Neural cell (in vitro differentiated cells): ENCODE data around the gene ZNF35. TPM values are rescaled to one million over a fixed set of nuclear protein-coding genes. Genes with fewer than 3 reads are reported as not detected.

ENCODE experiments used
- H2AFZ ChIP-seq: fragments of 200-600, 300-800 bp; sonication (generic), shearing (Covaris generic); 2 replicates; pipeline ENCODE4 v1.6.0; 2014; ENCODE audit warnings: low read depth, mild to moderate bottlenecking, antibody characterized with exemption, low read length, moderate library complexity
- H3F3A ChIP-seq: fragments of 200-600 bp; shearing (Covaris generic); 2 replicates; pipeline ENCODE4 v1.6.1; 2016; ENCODE audit warnings: mild to moderate bottlenecking, moderate library complexity, mixed read lengths, antibody characterized with exemption, low read length; ENCODE audit not compliant: insufficient read depth, poor library complexity, severe bottlenecking
- H3K27ac ChIP-seq: fragments of 200-600, 300-800 bp; sonication (generic), shearing (Covaris generic); 2 replicates; pipeline ENCODE4 v1.5.1; 2014; ENCODE audit warnings: mild to moderate bottlenecking, low read length, moderate library complexity
- H3K27me3 ChIP-seq: fragments of 300-800, 200-600 bp; sonication (generic), shearing (Covaris generic); 2 replicates; pipeline ENCODE4 v1.6.0; 2014; ENCODE audit warnings: mild to moderate bottlenecking, low read depth, low read length, moderate library complexity; ENCODE audit not compliant: insufficient read depth
- H3K36me3 ChIP-seq: fragments of 300-800, 200-600 bp; sonication (generic), shearing (Covaris generic); 2 replicates; pipeline ENCODE4 v1.5.1; 2014; ENCODE audit warnings: mild to moderate bottlenecking, antibody characterized with exemption, low read length, moderate library complexity; ENCODE audit not compliant: insufficient read depth
- H3K4me2 ChIP-seq: fragments of 300-800, 200-600 bp; sonication (generic), shearing (Covaris generic); 2 replicates; pipeline ENCODE4 v1.6.0; 2014; ENCODE audit warnings: mild to moderate bottlenecking, low read length
- H3K4me3 ChIP-seq: fragments of 300-800, 200-600 bp; sonication (generic), shearing (Covaris generic); 2 replicates; pipeline ENCODE4 v1.5.1; 2014; ENCODE audit warnings: mild to moderate bottlenecking, low read length, moderate library complexity
- H3K79me2 ChIP-seq: fragments of 200-600 bp; shearing (Covaris generic); replicated peaks from 2 replicates; pipeline ENCODE4 v1.6.0; 2014; ENCODE audit warnings: mild to moderate bottlenecking, low read length, moderate library complexity; ENCODE audit not compliant: insufficient read depth
- H3K9ac ChIP-seq: fragments of 300-800, 200-600 bp; sonication (generic), shearing (Covaris generic); 2 replicates; pipeline ENCODE4 v1.6.1; 2016; ENCODE audit warnings: mild to moderate bottlenecking, low read length, mixed read lengths
- H3K9me2 ChIP-seq: fragments of 200-600 bp; shearing (Covaris generic); 2 replicates; pipeline ENCODE4 v1.6.1; 2016; ENCODE audit warnings: mild to moderate bottlenecking, low read length, mixed read lengths; ENCODE audit not compliant: insufficient read depth
- H3K9me3 ChIP-seq: fragments of 200-600, 300-800 bp; sonication (generic), shearing (Covaris generic); 2 replicates; pipeline ENCODE4 v1.6.1; 2016; ENCODE audit warnings: mild to moderate bottlenecking, mixed run types, low read length, moderate library complexity, mixed read lengths
- H4K20me1 ChIP-seq: fragments of 200-600 bp; shearing (Covaris generic); 2 replicates; pipeline ENCODE4 v1.6.1; 2016; ENCODE audit warnings: mild to moderate bottlenecking, mixed run types; ENCODE audit not compliant: insufficient read depth
- CTCF ChIP-seq: fragments of 450-650 bp; IDR thresholded peaks from 2 replicates; pipeline ENCODE4 v1.5.1; 2014; ENCODE audit warnings: antibody characterized with exemption, mild to moderate bottlenecking, moderate library complexity; ENCODE audit not compliant: poor library complexity, severe bottlenecking
- EP300 ChIP-seq: fragments of 450-650 bp; conservative IDR thresholded peaks from 2 replicates; pipeline ENCODE4 v1.6.1; 2014; ENCODE audit warnings: antibody characterized with exemption, mild to moderate bottlenecking, moderate library complexity; ENCODE audit not compliant: poor library complexity, severe bottlenecking
- EZH2 ChIP-seq: fragments of 200-600, 300-800 bp; shearing (Covaris generic), sonication (generic); IDR thresholded peaks from 2 replicates; pipeline ENCODE4 v1.6.1; 2014; ENCODE audit warnings: antibody characterized with exemption, low read length, borderline replicate concordance, mild to moderate bottlenecking; ENCODE audit not compliant: insufficient read depth, poor library complexity, severe bottlenecking
- MXI1 ChIP-seq: fragments of 450-650 bp; conservative IDR thresholded peaks from 2 replicates; pipeline ENCODE4 v1.6.1; 2014; ENCODE audit warnings: antibody characterized with exemption, mild to moderate bottlenecking; ENCODE audit not compliant: poor library complexity, severe bottlenecking
- POLR2AphosphoS5 ChIP-seq: IDR thresholded peaks from 2 replicates; pipeline ENCODE4 v1.6.1; 2012
- RAD21 ChIP-seq: fragments of 450-650 bp; conservative IDR thresholded peaks from 2 replicates; pipeline ENCODE4 v1.6.1; 2014; ENCODE audit warnings: antibody characterized with exemption, mild to moderate bottlenecking, moderate library complexity
- SMC3 ChIP-seq: fragments of 450-650 bp; conservative IDR thresholded peaks from 2 replicates; pipeline ENCODE4 v1.6.1; 2014; ENCODE audit warnings: antibody characterized with exemption, mild to moderate bottlenecking, moderate library complexity; ENCODE audit not compliant: poor library complexity
- TAF1 ChIP-seq: IDR thresholded peaks from 2 replicates; pipeline ENCODE4 v1.6.1; 2012; ENCODE audit warnings: low read depth
- polyA minus RNA-seq: library from RNA; depleted of rRNA, polyadenylated mRNA; stranded (reverse); fragments of >200 nt; gene quantifications from 2 replicates; pipeline ENCODE4 v1.2.3, GENCODE V29; 2014
- polyA plus RNA-seq: library from polyadenylated mRNA; depleted of rRNA; stranded (reverse); fragments of >200 nt; gene quantifications from 2 replicates; pipeline ENCODE4 v1.2.3, GENCODE V29; 2014
- TF ChIP-seq, protein P1 (sequence below): IDR thresholded peaks from 2 replicates; pipeline ENCODE4 v1.6.1; 2012; ENCODE audit warnings: borderline replicate concordance

Gene ZNF35
- polyA plus RNA-seq (10.3 and 14.9 TPM in 2 replicates), polyA minus RNA-seq (60.9 and 86.5 TPM in 2 replicates)

DNA sequence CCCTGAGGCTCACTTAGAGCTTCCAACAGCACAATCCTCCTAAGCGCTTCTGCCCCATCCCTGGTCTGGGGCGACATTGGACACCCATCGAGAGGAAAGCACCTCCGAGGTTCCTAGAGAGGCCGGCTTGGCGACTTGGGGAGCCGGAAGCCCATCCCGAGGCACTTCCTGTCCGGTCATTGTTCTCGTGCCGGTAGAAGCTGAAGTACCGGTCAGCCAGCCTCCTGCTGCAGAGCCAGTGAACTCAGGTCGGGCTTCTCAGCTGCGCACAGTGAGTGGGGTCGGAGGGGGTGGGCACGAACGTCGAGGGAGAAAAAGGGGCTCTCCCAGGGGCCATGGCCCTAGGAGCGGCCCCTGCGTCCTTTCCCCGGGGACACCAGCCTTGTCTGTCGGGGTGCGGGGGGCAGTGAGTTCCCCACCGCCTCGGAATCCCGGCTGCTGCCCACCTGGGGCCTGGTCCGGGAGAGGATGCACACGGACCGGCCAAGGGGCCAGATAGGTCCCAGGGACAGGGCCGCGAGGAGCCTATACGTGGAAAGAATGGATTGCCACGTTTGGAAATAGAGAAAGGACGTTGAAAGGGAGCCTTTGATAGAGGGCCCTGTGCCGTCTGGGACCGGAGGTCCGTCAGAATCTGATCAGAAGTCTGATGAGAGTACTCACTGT lies at the start of gene ZNF35:
TSS of gene ZNF35 (plus strand) at position 169 of the 666 bp plus-strand sequence. CDS start 2,336 bp downstream, outside the sequence.
- Histone ChIP-seq H2AFZ (peak within 1 kb of the TSS; percentile 71), H4K20me1 (no peaks in the 10 kb centered on the region), H3K9me3 (no peaks in the 10 kb centered on the region), H3K36me3 (peaks cover 20% of the 10 kb centered on the region), H3K9me2 (no peaks in the 10 kb centered on the region), H3K27me3 (no peaks in the 10 kb centered on the region), H3K79me2 (peaks cover 33% of the 10 kb centered on the region), H3K9ac (peak within 1 kb of the TSS; percentile 89), H3F3A (no peaks in the 10 kb centered on the region), H3K4me2 (peak within 1 kb of the TSS; percentile 98), H3K27ac (peak within 1 kb of the TSS; percentile 77), H3K4me3 (peak within 1 kb of the TSS; percentile 86)
- TF ChIP-seq TAF1 (no peak), EZH2 (no peak), POLR2AphosphoS5 (peak; percentile 74), MXI1 (peak; percentile 68), SMC3 (peak; percentile 29), EP300 (no peak), CTCF (no peak), RAD21 (no peak)
- TF ChIP-seq, protein P1, sequence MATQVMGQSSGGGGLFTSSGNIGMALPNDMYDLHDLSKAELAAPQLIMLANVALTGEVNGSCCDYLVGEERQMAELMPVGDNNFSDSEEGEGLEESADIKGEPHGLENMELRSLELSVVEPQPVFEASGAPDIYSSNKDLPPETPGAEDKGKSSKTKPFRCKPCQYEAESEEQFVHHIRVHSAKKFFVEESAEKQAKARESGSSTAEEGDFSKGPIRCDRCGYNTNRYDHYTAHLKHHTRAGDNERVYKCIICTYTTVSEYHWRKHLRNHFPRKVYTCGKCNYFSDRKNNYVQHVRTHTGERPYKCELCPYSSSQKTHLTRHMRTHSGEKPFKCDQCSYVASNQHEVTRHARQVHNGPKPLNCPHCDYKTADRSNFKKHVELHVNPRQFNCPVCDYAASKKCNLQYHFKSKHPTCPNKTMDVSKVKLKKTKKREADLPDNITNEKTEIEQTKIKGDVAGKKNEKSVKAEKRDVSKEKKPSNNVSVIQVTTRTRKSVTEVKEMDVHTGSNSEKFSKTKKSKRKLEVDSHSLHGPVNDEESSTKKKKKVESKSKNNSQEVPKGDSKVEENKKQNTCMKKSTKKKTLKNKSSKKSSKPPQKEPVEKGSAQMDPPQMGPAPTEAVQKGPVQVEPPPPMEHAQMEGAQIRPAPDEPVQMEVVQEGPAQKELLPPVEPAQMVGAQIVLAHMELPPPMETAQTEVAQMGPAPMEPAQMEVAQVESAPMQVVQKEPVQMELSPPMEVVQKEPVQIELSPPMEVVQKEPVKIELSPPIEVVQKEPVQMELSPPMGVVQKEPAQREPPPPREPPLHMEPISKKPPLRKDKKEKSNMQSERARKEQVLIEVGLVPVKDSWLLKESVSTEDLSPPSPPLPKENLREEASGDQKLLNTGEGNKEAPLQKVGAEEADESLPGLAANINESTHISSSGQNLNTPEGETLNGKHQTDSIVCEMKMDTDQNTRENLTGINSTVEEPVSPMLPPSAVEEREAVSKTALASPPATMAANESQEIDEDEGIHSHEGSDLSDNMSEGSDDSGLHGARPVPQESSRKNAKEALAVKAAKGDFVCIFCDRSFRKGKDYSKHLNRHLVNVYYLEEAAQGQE, result peak; percentile 68

GRCh38 chr3:44601749-44602148 lies 46.8 kb upstream of the ZNF35 start:
- TF ChIP-seq, protein P1, result no peak
- TF ChIP-seq RAD21 (no peak), SMC3 (no peak), TAF1 (no peak), EP300 (no peak), MXI1 (no peak), POLR2AphosphoS5 (no peak), CTCF (no peak), EZH2 (no peak)
- no peak overlapping the region for H3K27ac ChIP-seq
- no peaks in the 10 kb centered on the region for H3F3A ChIP-seq
- H4K20me1 ChIP-seq, result no peaks in the 10 kb centered on the region
- peaks cover 6% of the 10 kb centered on the region for H3K36me3 ChIP-seq
- H3K27me3 ChIP-seq, result no peaks in the 10 kb centered on the region
- peaks cover 5% of the 10 kb centered on the region for H3K79me2 ChIP-seq
- no peak overlapping the region for H3K4me3 ChIP-seq
- no peak overlapping the region for H3K9ac ChIP-seq
- H3K4me2 ChIP-seq, result no peak overlapping the region
- no peak overlapping the region for H2AFZ ChIP-seq
- H3K9me2 ChIP-seq, result no peaks in the 10 kb centered on the region
- H3K9me3 ChIP-seq, result no peaks in the 10 kb centered on the region
